Mucosa of stomach (tissue), 1 donor: Measurements from ENCODE around the gene NCR2.

Experiments used
- H3K27me3 ChIP-seq: one replicate; pipeline ENCODE4 v1.7.0; 2013; ENCODE audit warnings: mild to moderate bottlenecking, low read length; ENCODE audit not compliant: control insufficient read depth, insufficient read depth
- H3K36me3 ChIP-seq: one replicate; pipeline ENCODE4 v1.7.0; 2013; ENCODE audit warnings: low read length; ENCODE audit not compliant: control insufficient read depth, insufficient read depth
- H3K4me1 ChIP-seq: one replicate; pipeline ENCODE4 v1.7.0; 2013; ENCODE audit warnings: mild to moderate bottlenecking, low read length; ENCODE audit not compliant: control insufficient read depth, insufficient read depth
- H3K4me3 ChIP-seq: one replicate; pipeline ENCODE4 v1.7.0; 2013; ENCODE audit warnings: low read length
- H3K9ac ChIP-seq: one replicate; pipeline ENCODE4 v1.7.0; 2013; ENCODE audit warnings: mild to moderate bottlenecking, low read length, moderate library complexity
- H3K9me3 ChIP-seq: one replicate; pipeline ENCODE4 v1.7.0; 2013; ENCODE audit warnings: mild to moderate bottlenecking, low read length, moderate library complexity; ENCODE audit not compliant: control insufficient read depth
- donor health status: Pancreatic carcinoma.

The NCR2 gene

GRCh38 chr6:41334482-41335040, 847 bp upstream of the NCR2 start:
- no peak overlapping the region for H3K9ac ChIP-seq
- H3K4me1 ChIP-seq = no peaks in the 10 kb centered on the region
- H3K4me3 ChIP-seq = no peak overlapping the region
- peaks cover 11% of the 10 kb centered on the region for H3K27me3 ChIP-seq
- H3K9me3 ChIP-seq = no peaks in the 10 kb centered on the region
- H3K36me3 ChIP-seq = no peaks in the 10 kb centered on the region

GRCh38 chr6:41335943-41336342, 535 bp downstream of the NCR2 start:
- H3K27me3 ChIP-seq = peaks cover 9% of the 10 kb centered on the region
- H3K4me3 ChIP-seq = no peak overlapping the region
- no peak overlapping the region for H3K9ac ChIP-seq
- no peaks in the 10 kb centered on the region for H3K36me3 ChIP-seq
- H3K9me3 ChIP-seq = no peaks in the 10 kb centered on the region
- no peaks in the 10 kb centered on the region for H3K4me1 ChIP-seq

GRCh38 chr6:41336824-41337223, 1.4 kb downstream of the NCR2 start:
- Histone ChIP-seq H3K4me3 (no peak overlapping the region), H3K4me1 (no peaks in the 10 kb centered on the region), H3K9ac (no peak overlapping the region), H3K36me3 (no peaks in the 10 kb centered on the region), H3K27me3 (peaks cover 13% of the 10 kb centered on the region), H3K9me3 (no peaks in the 10 kb centered on the region)

- Histone ChIP-seq H3K9ac (no peak overlapping the region), H3K36me3 (no peaks in the 10 kb centered on the region), H3K4me1 (no peaks in the 10 kb centered on the region), H3K27me3 (peaks cover 21% of the 10 kb centered on the region), H3K9me3 (no peaks in the 10 kb centered on the region), H3K4me3 (no peak overlapping the region)
These were observed 2.3 kb downstream of the NCR2 start for GRCh38 chr6:41337709-41338108.

- Histone ChIP-seq H3K4me1 (no peaks in the 10 kb centered on the region), H3K4me3 (no peak overlapping the region), H3K36me3 (no peaks in the 10 kb centered on the region), H3K9me3 (no peaks in the 10 kb centered on the region), H3K9ac (no peak overlapping the region), H3K27me3 (peaks cover 27% of the 10 kb centered on the region)
These were observed 3.3 kb downstream of the NCR2 start for GRCh38 chr6:41338659-41339058.

GRCh38 chr6:41341580-41341979, 6.2 kb downstream of the NCR2 start:
- Histone ChIP-seq H3K27me3 (peaks cover 26% of the 10 kb centered on the region), H3K36me3 (no peaks in the 10 kb centered on the region)

GRCh38 chr6:41342241-41342640, 6.8 kb downstream of the NCR2 start:
- H3K4me1 ChIP-seq = no peaks in the 10 kb centered on the region
- H3K9me3 ChIP-seq = no peaks in the 10 kb centered on the region
- H3K4me3 ChIP-seq = no peak overlapping the region
- H3K36me3 ChIP-seq = no peaks in the 10 kb centered on the region
- peaks cover 26% of the 10 kb centered on the region for H3K27me3 ChIP-seq
- H3K9ac ChIP-seq = no peak overlapping the region

More at GRCh38 chr6:41341580-41341979, 6.2 kb downstream of the NCR2 start:
- no peak overlapping the region for H3K4me3 ChIP-seq
- no peaks in the 10 kb centered on the region for H3K4me1 ChIP-seq
- H3K9ac ChIP-seq = no peak overlapping the region
- H3K9me3 ChIP-seq = no peaks in the 10 kb centered on the region

GRCh38 chr6:41343641-41344187, 8.3 kb downstream of the NCR2 start:
- no peaks in the 10 kb centered on the region for H3K9me3 ChIP-seq
- H3K4me3 ChIP-seq = no peak overlapping the region
- peaks cover 26% of the 10 kb centered on the region for H3K27me3 ChIP-seq
- no peaks in the 10 kb centered on the region for H3K36me3 ChIP-seq
- no peaks in the 10 kb centered on the region for H3K4me1 ChIP-seq
- no peak overlapping the region for H3K9ac ChIP-seq

GRCh38 chr6:41344876-41345275, 9.5 kb downstream of the NCR2 start:
- Histone ChIP-seq H3K4me1 (no peaks in the 10 kb centered on the region), H3K9me3 (no peaks in the 10 kb centered on the region), H3K9ac (no peak overlapping the region), H3K4me3 (no peak overlapping the region), H3K27me3 (peaks cover 26% of the 10 kb centered on the region), H3K36me3 (no peaks in the 10 kb centered on the region)

- Histone ChIP-seq H3K27me3 (peaks cover 34% of the 10 kb centered on the region), H3K4me3 (no peak overlapping the region)
These were observed 10.5 kb downstream of the NCR2 start for GRCh38 chr6:41345901-41346300.

GRCh38 chr6:41346441-41346840, 11.0 kb downstream of the NCR2 start:
- Histone ChIP-seq H3K9me3 (no peaks in the 10 kb centered on the region), H3K9ac (no peak overlapping the region), H3K4me3 (no peak overlapping the region), H3K4me1 (no peaks in the 10 kb centered on the region), H3K36me3 (no peaks in the 10 kb centered on the region), H3K27me3 (peaks cover 36% of the 10 kb centered on the region)

More at GRCh38 chr6:41345901-41346300, 10.5 kb downstream of the NCR2 start:
- no peaks in the 10 kb centered on the region for H3K4me1 ChIP-seq
- no peaks in the 10 kb centered on the region for H3K36me3 ChIP-seq
- no peaks in the 10 kb centered on the region for H3K9me3 ChIP-seq
- no peak overlapping the region for H3K9ac ChIP-seq

GRCh38 chr6:41347378-41348050, 12.1 kb downstream of the NCR2 start:
- Histone ChIP-seq H3K36me3 (no peaks in the 10 kb centered on the region), H3K4me1 (no peaks in the 10 kb centered on the region)

More at GRCh38 chr6:41347378-41348050, 12.1 kb downstream of the NCR2 start:
- Histone ChIP-seq H3K9me3 (no peaks in the 10 kb centered on the region), H3K4me3 (no peak overlapping the region), H3K27me3 (peaks cover 30% of the 10 kb centered on the region), H3K9ac (no peak overlapping the region)
